PC-9 (cell line): ENCODE results near the gene ANKS1B. TPM values are rescaled to one million over a fixed set of nuclear protein-coding genes. Genes with fewer than 3 reads are reported as not detected.

Experiments used
- BruUV-seq: library from RNA; stranded (reverse); fragments of 400-500 nt; replicated peaks from 2 replicates; lab custom pipeline; 2021; lab: Mats Ljungman, UMichigan
- CTCF ChIA-PET: fragments of 300-600 bp; sonication (Branson Sonifier 250); formaldehyde crosslinking; loops from one replicate; lab custom pipeline; 2022; ENCODE audit warnings: antibody characterized with exemption; lab: Charles Lee
- POLR2A ChIA-PET: fragments of 300-600 bp; sonication (Branson Sonifier 250); formaldehyde crosslinking; loops from one replicate; lab custom pipeline; 2022; ENCODE audit warnings: antibody characterized with exemption; ENCODE audit not compliant: unreplicated experiment; lab: Charles Lee
- DNase-seq, 2 experiments: peaks; one replicate each; pipeline versions ENCODE4 v3.0.0 to v3.0.0-alpha.2; 2015 to 2022; ENCODE audit warnings: mixed read lengths in 1 of 2
- H2AFZ ChIP-seq: fragments of 200-600 bp; sonication (generic); 2 replicates; pipeline ENCODE4 v1.8.1; 2017; ENCODE audit warnings: antibody characterized with exemption
- H3F3A ChIP-seq: fragments of 200-600 bp; sonication (generic); 2 replicates; pipeline ENCODE4 v1.8.1; 2017; ENCODE audit warnings: antibody characterized with exemption, mild to moderate bottlenecking, low read depth; ENCODE audit not compliant: insufficient read depth
- H3K27ac ChIP-seq: fragments of 200-600 bp; sonication (generic); 2 replicates; pipeline ENCODE4 v1.6.1; 2016; ENCODE audit warnings: mixed run types
- H3K27me3 ChIP-seq: fragments of 200-600 bp; sonication (generic); 2 replicates; pipeline ENCODE4 v1.6.1; 2016; ENCODE audit warnings: low read depth, mixed run types; ENCODE audit not compliant: insufficient read depth
- H3K36me3 ChIP-seq: fragments of 200-600 bp; sonication (generic); 2 replicates; pipeline ENCODE4 v1.6.1; 2016; ENCODE audit warnings: low read depth, mixed run types
- H3K4me1 ChIP-seq: fragments of 200-600 bp; sonication (generic); replicated peaks from 2 replicates; pipeline ENCODE4 v1.6.1; 2016; ENCODE audit warnings: mixed run types; ENCODE audit not compliant: insufficient read depth
- H3K4me2 ChIP-seq: fragments of 200-600 bp; sonication (generic); 2 replicates; pipeline ENCODE4 v1.6.1; 2017; ENCODE audit warnings: mixed run types
- H3K4me3 ChIP-seq: fragments of 200-600 bp; sonication (generic); 2 replicates; pipeline ENCODE4 v1.6.1; 2016; ENCODE audit warnings: mixed run types
- H3K79me2 ChIP-seq: fragments of 200-600 bp; sonication (generic); 2 replicates; pipeline ENCODE4 v1.6.1; 2017; ENCODE audit warnings: low read depth, mixed run types
- H3K9me2 ChIP-seq: fragments of 200-600 bp; sonication (generic); 2 replicates; pipeline ENCODE4 v1.8.1; 2017; ENCODE audit warnings: mild to moderate bottlenecking; ENCODE audit not compliant: insufficient read depth
- H3K9me3 ChIP-seq: fragments of 200-600 bp; sonication (generic); 2 replicates; pipeline ENCODE4 v1.8.1; 2016; ENCODE audit warnings: low read depth; ENCODE audit not compliant: insufficient read depth
- H4K20me1 ChIP-seq: fragments of 200-600 bp; sonication (generic); 2 replicates; pipeline ENCODE4 v1.8.1; 2017; ENCODE audit not compliant: insufficient read depth
- EZH2 ChIP-seq: fragments of 200-600 bp; sonication (generic); IDR thresholded peaks from 2 replicates; pipeline ENCODE4 v1.8.0; 2017; ENCODE audit warnings: antibody characterized with exemption, low read depth
- intact Hi-C: fragments of 100-400 bp; cut with micrococcal nuclease; formaldehyde crosslinking; loops from one replicate; pipeline ENCODE4 v1.10.0; 2022; ENCODE audit not compliant: unreplicated experiment
- total RNA-seq: library from RNA; stranded (reverse); gene quantifications from 2 replicates; pipeline ENCODE4 v1.2.3, GENCODE V29; 2021
- TF ChIP-seq, protein P1 (sequence below): fragments of 200-600 bp; sonication (generic); conservative IDR thresholded peaks from 2 replicates; pipeline ENCODE4 v1.6.1; 2017; ENCODE audit warnings: mixed run types, antibody characterized with exemption, mild to moderate bottlenecking, moderate library complexity

Gene ANKS1B
- total RNA-seq, 1 experiment from 2014 or later, result not detected

DNA sequence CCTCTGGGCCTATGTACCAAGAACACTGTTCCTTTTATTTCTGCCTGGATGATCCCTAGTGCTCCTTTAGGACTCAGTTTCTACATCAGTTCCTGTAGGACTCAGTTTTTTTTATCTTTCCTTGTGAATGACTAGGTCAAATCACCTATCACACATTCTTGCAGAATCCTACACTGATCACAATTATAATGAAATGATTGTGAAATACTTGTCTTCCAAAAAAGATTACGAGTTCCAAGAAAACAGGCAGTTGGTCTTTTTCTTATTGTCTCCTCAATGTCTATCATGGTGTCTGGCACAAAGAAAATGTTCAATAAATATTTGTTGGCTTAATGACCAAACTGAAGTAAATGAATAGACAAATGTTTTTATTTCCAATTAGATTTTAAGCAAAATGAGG lies 432.7 kb downstream of the ANKS1B start:
- TF ChIP-seq EZH2, result no peak
- TF ChIP-seq, protein P1, sequence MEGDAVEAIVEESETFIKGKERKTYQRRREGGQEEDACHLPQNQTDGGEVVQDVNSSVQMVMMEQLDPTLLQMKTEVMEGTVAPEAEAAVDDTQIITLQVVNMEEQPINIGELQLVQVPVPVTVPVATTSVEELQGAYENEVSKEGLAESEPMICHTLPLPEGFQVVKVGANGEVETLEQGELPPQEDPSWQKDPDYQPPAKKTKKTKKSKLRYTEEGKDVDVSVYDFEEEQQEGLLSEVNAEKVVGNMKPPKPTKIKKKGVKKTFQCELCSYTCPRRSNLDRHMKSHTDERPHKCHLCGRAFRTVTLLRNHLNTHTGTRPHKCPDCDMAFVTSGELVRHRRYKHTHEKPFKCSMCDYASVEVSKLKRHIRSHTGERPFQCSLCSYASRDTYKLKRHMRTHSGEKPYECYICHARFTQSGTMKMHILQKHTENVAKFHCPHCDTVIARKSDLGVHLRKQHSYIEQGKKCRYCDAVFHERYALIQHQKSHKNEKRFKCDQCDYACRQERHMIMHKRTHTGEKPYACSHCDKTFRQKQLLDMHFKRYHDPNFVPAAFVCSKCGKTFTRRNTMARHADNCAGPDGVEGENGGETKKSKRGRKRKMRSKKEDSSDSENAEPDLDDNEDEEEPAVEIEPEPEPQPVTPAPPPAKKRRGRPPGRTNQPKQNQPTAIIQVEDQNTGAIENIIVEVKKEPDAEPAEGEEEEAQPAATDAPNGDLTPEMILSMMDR, result no peak
- Histone ChIP-seq H3K4me1 (no peaks in the 10 kb centered on the region), H2AFZ (no peak overlapping the region), H3K79me2 (no peaks in the 10 kb centered on the region), H3F3A (no peaks in the 10 kb centered on the region), H3K4me3 (no peak overlapping the region), H3K9me2 (no peaks in the 10 kb centered on the region), H3K36me3 (no peaks in the 10 kb centered on the region), H3K27me3 (no peaks in the 10 kb centered on the region), H3K27ac (no peak overlapping the region), H3K4me2 (no peak overlapping the region), H3K9me3 (no peaks in the 10 kb centered on the region), H4K20me1 (no peaks in the 10 kb centered on the region)
- no TSS peak for BruUV-seq
- intact Hi-C loops, result no loop called here
- CTCF ChIA-PET, result no interaction called here
- POLR2A ChIA-PET, result no interaction called here
- DNase-seq, result no peak

DNA sequence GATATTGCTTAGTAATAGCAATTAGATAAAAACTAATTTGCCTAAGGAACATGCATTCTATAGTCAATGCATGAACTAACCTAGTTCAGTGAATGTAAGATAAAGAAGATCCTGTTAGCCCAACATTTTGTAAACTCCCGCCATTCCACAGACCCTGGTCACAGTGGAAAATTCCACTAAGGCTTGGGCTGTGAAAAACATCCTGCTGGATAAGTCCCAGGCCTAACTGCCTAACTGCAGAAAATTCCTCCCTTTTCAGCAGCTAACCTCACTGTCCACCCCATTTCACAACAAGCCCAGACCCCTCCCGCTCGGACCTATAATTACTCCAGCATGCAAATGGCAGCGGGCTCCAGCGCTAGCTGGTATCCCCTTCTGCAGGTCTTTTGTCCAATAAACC lies 435.1 kb downstream of the ANKS1B start:
- H2AFZ ChIP-seq, result no peak overlapping the region
- H3K9me2 ChIP-seq, result no peaks in the 10 kb centered on the region
- TF ChIP-seq, protein P1, result no peak
- no peak for TF ChIP-seq EZH2
- intact Hi-C loops, result no loop called here
- no peaks in the 10 kb centered on the region for H3K4me1 ChIP-seq
- no peaks in the 10 kb centered on the region for H3K36me3 ChIP-seq
- no TSS peak for BruUV-seq
- H3K27me3 ChIP-seq, result no peaks in the 10 kb centered on the region
- H3K4me3 ChIP-seq, result no peak overlapping the region
- H3K27ac ChIP-seq, result no peak overlapping the region
- H4K20me1 ChIP-seq, result no peaks in the 10 kb centered on the region
- H3K4me2 ChIP-seq, result no peak overlapping the region
- no peaks in the 10 kb centered on the region for H3K9me3 ChIP-seq
- no peak for DNase-seq
- no peaks in the 10 kb centered on the region for H3K79me2 ChIP-seq
- CTCF ChIA-PET, result no interaction called here
- H3F3A ChIP-seq, result no peaks in the 10 kb centered on the region
- POLR2A ChIA-PET, result no interaction called here

- Histone ChIP-seq H3F3A (no peaks in the 10 kb centered on the region), H3K27me3 (no peaks in the 10 kb centered on the region), H3K79me2 (no peaks in the 10 kb centered on the region), H3K27ac (no peak overlapping the region), H3K9me2 (no peaks in the 10 kb centered on the region), H3K4me3 (no peak overlapping the region), H3K4me1 (no peaks in the 10 kb centered on the region), H3K4me2 (no peak overlapping the region), H2AFZ (no peak overlapping the region), H4K20me1 (no peaks in the 10 kb centered on the region), H3K36me3 (no peaks in the 10 kb centered on the region), H3K9me3 (no peaks in the 10 kb centered on the region)
- TF ChIP-seq, protein P1, result no peak
- BruUV-seq, result no TSS peak
- CTCF ChIA-PET, result no interaction called here
- DNase-seq, result no peak
- intact Hi-C loops, result no loop called here
- POLR2A ChIA-PET, result no interaction called here
Observed at GRCh38 chr12:99549196-99549595, 435.5 kb downstream of the ANKS1B start.
